HEK293 (cell line): ENCODE data around the gene DCDC2B.
"Not testable (repeated sequence)": the region's sequence is repeated elsewhere in the genome, so short reads cannot be mapped to it uniquely, and the experiment has no call there.

Source experiments
- CTCF ChIA-PET: fragments of 350-600 bp; formaldehyde crosslinking; extraction: SDS; loops from one replicate; lab custom pipeline; 2021; ENCODE audit warnings: antibody characterized with exemption; lab: Yijun Ruan, JAX
- POLR2A ChIA-PET: fragments of 300-600 bp; formaldehyde crosslinking; extraction: SDS; loops from one replicate; lab custom pipeline; 2020; ENCODE audit warnings: antibody characterized with exemption, inconsistent platforms; lab: Yijun Ruan, JAX
- H3K27ac ChIP-seq: fragments of 200-500 bp; sonication (Bioruptor generic); 2 replicates; pipeline ENCODE4 v1.5.1; 2014; ENCODE audit warnings: low read depth, low read length, control low read depth, inconsistent platforms; ENCODE audit errors: extremely low read depth
- H3K36me3 ChIP-seq, 2 experiments: fragments of 200-500 bp in 1 of 2; sonication (Bioruptor generic) in 1 of 2; 1 replicate in 1 of 2; 2 replicates in 1 of 2; pipeline ENCODE4 v1.5.1; 2014 to 2017; ENCODE audit warnings: inconsistent platforms in 2 of 2, low read length in 2 of 2; ENCODE audit not compliant: control insufficient read depth in 2 of 2, insufficient read depth in 1 of 2
- H3K4me1 ChIP-seq: fragments of 200-500 bp; sonication (Bioruptor generic); 2 replicates; pipeline ENCODE4 v1.5.1; 2014; ENCODE audit warnings: mild to moderate bottlenecking, low read length, inconsistent platforms; ENCODE audit not compliant: control insufficient read depth, insufficient read depth
- H3K4me3 ChIP-seq: 2 replicates; pipeline ENCODE4 v1.5.1; 2011; ENCODE audit warnings: low read depth, mild to moderate bottlenecking, control low read depth, low read length, moderate library complexity
- H3K9me3 ChIP-seq: fragments of 200-500 bp; sonication (Bioruptor generic); 2 replicates; pipeline ENCODE4 v1.5.1; 2014; ENCODE audit warnings: low read depth, low read length, inconsistent platforms; ENCODE audit not compliant: control insufficient read depth, insufficient read depth
- AEBP2 ChIP-seq: fragments of 450-650 bp; formaldehyde crosslinking; IDR thresholded peaks from 2 replicates; pipeline ENCODE4 v1.5.1; 2016; ENCODE audit warnings: missing biosample characterization, missing genetic modification characterization, borderline replicate concordance
- CTCF ChIP-seq: fragments of 450-650 bp; formaldehyde crosslinking; IDR thresholded peaks from 2 replicates; pipeline ENCODE4 v1.5.1; 2016; ENCODE audit warnings: missing biosample characterization, missing genetic modification characterization
- PRDM10 ChIP-seq: fragments of 450-650 bp; formaldehyde crosslinking; IDR thresholded peaks from 2 replicates; pipeline ENCODE4 v1.5.1; 2016; ENCODE audit warnings: missing biosample characterization, missing genetic modification characterization
- RBAK ChIP-seq: fragments of 450-650 bp; formaldehyde crosslinking; IDR thresholded peaks from 2 replicates; pipeline ENCODE4 v1.5.1; 2016; ENCODE audit warnings: missing biosample characterization, missing genetic modification characterization
- ZBTB26 ChIP-seq: fragments of 450-650 bp; formaldehyde crosslinking; optimal IDR thresholded peaks from 2 replicates; pipeline ENCODE3; 2016; ENCODE audit warnings: missing biosample characterization, mild to moderate bottlenecking, missing genetic modification characterization
- ZBTB49 ChIP-seq: fragments of 450-650 bp; formaldehyde crosslinking; IDR thresholded peaks from 2 replicates; pipeline ENCODE4 v1.5.1; 2016; ENCODE audit warnings: missing biosample characterization, missing genetic modification characterization, low read depth
- ZFP41 ChIP-seq: fragments of 450-650 bp; formaldehyde crosslinking; IDR thresholded peaks from 2 replicates; pipeline ENCODE4 v1.5.1; 2016; ENCODE audit warnings: missing biosample characterization, missing genetic modification characterization, borderline replicate concordance
- ZNF138 ChIP-seq: fragments of 450-650 bp; formaldehyde crosslinking; IDR thresholded peaks from 2 replicates; pipeline ENCODE4 v1.5.1; 2016; ENCODE audit warnings: missing biosample characterization, missing genetic modification characterization, borderline replicate concordance
- ZNF140 ChIP-seq: fragments of 450-650 bp; formaldehyde crosslinking; IDR thresholded peaks from 2 replicates; pipeline ENCODE4 v1.5.1; 2016; ENCODE audit warnings: missing biosample characterization, missing genetic modification characterization
- ZNF157 ChIP-seq: fragments of 450-650 bp; formaldehyde crosslinking; IDR thresholded peaks from 2 replicates; pipeline ENCODE4 v1.5.1; 2016; ENCODE audit warnings: missing biosample characterization, missing genetic modification characterization
- ZNF26 ChIP-seq: fragments of 450-650 bp; formaldehyde crosslinking; IDR thresholded peaks from 2 replicates; pipeline ENCODE4 v1.5.1; 2016; ENCODE audit warnings: missing biosample characterization, missing genetic modification characterization
- ZNF324 ChIP-seq: fragments of 450-650 bp; formaldehyde crosslinking; IDR thresholded peaks from 2 replicates; pipeline ENCODE4 v1.5.1; 2016; ENCODE audit warnings: missing biosample characterization, missing genetic modification characterization
- ZNF350 ChIP-seq: fragments of 450-650 bp; formaldehyde crosslinking; IDR thresholded peaks from 2 replicates; pipeline ENCODE4 v1.5.0; 2017; ENCODE audit warnings: missing biosample characterization, mild to moderate bottlenecking, missing genetic modification characterization
- ZNF514 ChIP-seq: fragments of 450-650 bp; formaldehyde crosslinking; IDR thresholded peaks from 2 replicates; pipeline ENCODE4 v1.5.1; 2016; ENCODE audit warnings: missing biosample characterization, missing genetic modification characterization
- ZNF555 ChIP-seq: fragments of 450-650 bp; formaldehyde crosslinking; conservative IDR thresholded peaks from 2 replicates; pipeline ENCODE4 v1.5.1; 2017; ENCODE audit warnings: missing biosample characterization, mild to moderate bottlenecking, missing genetic modification characterization, inconsistent platforms
- ZNF629 ChIP-seq: fragments of 450-650 bp; formaldehyde crosslinking; IDR thresholded peaks from 2 replicates; pipeline ENCODE4 v1.5.1; 2017; ENCODE audit warnings: missing biosample characterization, missing genetic modification characterization
- ZNF785 ChIP-seq: fragments of 450-650 bp; formaldehyde crosslinking; IDR thresholded peaks from 2 replicates; pipeline ENCODE4 v1.5.1; 2016; ENCODE audit warnings: missing biosample characterization, missing genetic modification characterization
- ZNF830 ChIP-seq: fragments of 450-650 bp; IDR thresholded peaks from 2 replicates; pipeline ENCODE4 v1.5.0; 2018; ENCODE audit warnings: missing biosample characterization, missing genetic modification characterization, low read depth, mild to moderate bottlenecking, moderate library complexity
- ZSCAN30 ChIP-seq: fragments of 450-650 bp; IDR thresholded peaks from 2 replicates; pipeline ENCODE4 v1.5.1; 2018; ENCODE audit warnings: missing biosample characterization, mild to moderate bottlenecking, missing genetic modification characterization, moderate library complexity

DCDC2B gene

GRCh38 chr1:32163405-32163804, 45.5 kb upstream of the DCDC2B start:
- H3K4me1 ChIP-seq = no peaks in the 10 kb centered on the region
- TF ChIP-seq ZNF555 (tag by site-specific recombination) (no peak), ZNF830 (tag by site-specific recombination) (no peak), ZNF324 (no peak), ZNF514 (tag by site-specific recombination) (no peak), AEBP2 (tag by site-specific recombination) (no peak), ZNF785 (tag by site-specific recombination) (no peak), ZBTB26 (tag by site-specific recombination) (no peak), ZNF140 (tag by site-specific recombination) (no peak), ZNF26 (no peak), RBAK (tag by site-specific recombination) (no peak), ZNF138 (tag by site-specific recombination) (no peak), ZNF350 (no peak), ZSCAN30 (tag by site-specific recombination) (no peak), ZFP41 (tag by site-specific recombination) (no peak), ZNF157 (tag by site-specific recombination) (no peak), ZBTB49 (tag by site-specific recombination) (no peak)
- TF ChIP-seq, all 188 proteins: peak for 0
- Histone ChIP-seq H3K36me3 (peaks cover 53 to 91% of the 10 kb centered on the region in 2 experiments), H3K4me3 (no peak overlapping the region), H3K27ac (no peak overlapping the region), H3K9me3 (no peaks in the 10 kb centered on the region)
- CTCF ChIA-PET = no interaction called here
- POLR2A ChIA-PET = no interaction called here

GRCh38 chr1:32165633-32166032, 43.3 kb upstream of the DCDC2B start:
- H3K9me3 ChIP-seq, H3K4me3 ChIP-seq, POLR2A ChIA-PET, H3K27ac ChIP-seq, H3K4me1 ChIP-seq: not testable (repeated sequence)
- CTCF ChIA-PET = interaction anchor here (0.7 kb wide), 1 partner anchor 149 kb away, joined by 3 read pairs; no protein-coding TSS in a partner anchor
- peaks cover 46 to 87% of the 10 kb centered on the region in 2 experiments for H3K36me3 ChIP-seq

GRCh38 chr1:32170991-32171390, 37.9 kb upstream of the DCDC2B start:
- Histone ChIP-seq H3K4me1 (no peaks in the 10 kb centered on the region), H3K4me3 (no peak overlapping the region), H3K36me3 (peaks cover 29 to 85% of the 10 kb centered on the region in 2 experiments), H3K27ac (no peak overlapping the region), H3K9me3 (no peaks in the 10 kb centered on the region)
- ChIA-PET POLR2A (no interaction called here), CTCF (no interaction called here)
- TF ChIP-seq ZNF629 (tag by site-specific recombination) (no peak), PRDM10 (tag by site-specific recombination) (peak; percentile 65), ZNF350 (no peak), CTCF (tag by site-specific recombination) (no peak)
